Fibroblast of mammary gland (primary cell): ENCODE data around the gene ZG16.
A peak's percentile ranks its signal among the peaks of the same experiment; 100 is the strongest.

Source experiments
- DNase-seq: peaks from one replicate; pipeline ENCODE4 v3.0.0-alpha.2; 2010; ENCODE audit warnings: low read depth
- H3K4me3 ChIP-seq: 2 replicates; pipeline ENCODE4 v1.5.1; 2011; ENCODE audit warnings: low read depth, mild to moderate bottlenecking, low read length, moderate library complexity; ENCODE audit not compliant: control insufficient read depth
- TF ChIP-seq, protein P1 (sequence below): conservative IDR thresholded peaks from 2 replicates; pipeline ENCODE4 v1.5.1; 2011; ENCODE audit warnings: low read depth, low read length, inconsistent platforms; ENCODE audit not compliant: control insufficient read depth, insufficient read depth

Gene ZG16

GRCh38 chr16:29807426-29808218, 29.6 kb downstream of the ZG16 start:
- peak; percentile 91 for DNase-seq
- TF ChIP-seq, protein P1, sequence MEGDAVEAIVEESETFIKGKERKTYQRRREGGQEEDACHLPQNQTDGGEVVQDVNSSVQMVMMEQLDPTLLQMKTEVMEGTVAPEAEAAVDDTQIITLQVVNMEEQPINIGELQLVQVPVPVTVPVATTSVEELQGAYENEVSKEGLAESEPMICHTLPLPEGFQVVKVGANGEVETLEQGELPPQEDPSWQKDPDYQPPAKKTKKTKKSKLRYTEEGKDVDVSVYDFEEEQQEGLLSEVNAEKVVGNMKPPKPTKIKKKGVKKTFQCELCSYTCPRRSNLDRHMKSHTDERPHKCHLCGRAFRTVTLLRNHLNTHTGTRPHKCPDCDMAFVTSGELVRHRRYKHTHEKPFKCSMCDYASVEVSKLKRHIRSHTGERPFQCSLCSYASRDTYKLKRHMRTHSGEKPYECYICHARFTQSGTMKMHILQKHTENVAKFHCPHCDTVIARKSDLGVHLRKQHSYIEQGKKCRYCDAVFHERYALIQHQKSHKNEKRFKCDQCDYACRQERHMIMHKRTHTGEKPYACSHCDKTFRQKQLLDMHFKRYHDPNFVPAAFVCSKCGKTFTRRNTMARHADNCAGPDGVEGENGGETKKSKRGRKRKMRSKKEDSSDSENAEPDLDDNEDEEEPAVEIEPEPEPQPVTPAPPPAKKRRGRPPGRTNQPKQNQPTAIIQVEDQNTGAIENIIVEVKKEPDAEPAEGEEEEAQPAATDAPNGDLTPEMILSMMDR = peak; percentile 39
- peak overlapping the region; percentile 74 for H3K4me3 ChIP-seq

DNA sequence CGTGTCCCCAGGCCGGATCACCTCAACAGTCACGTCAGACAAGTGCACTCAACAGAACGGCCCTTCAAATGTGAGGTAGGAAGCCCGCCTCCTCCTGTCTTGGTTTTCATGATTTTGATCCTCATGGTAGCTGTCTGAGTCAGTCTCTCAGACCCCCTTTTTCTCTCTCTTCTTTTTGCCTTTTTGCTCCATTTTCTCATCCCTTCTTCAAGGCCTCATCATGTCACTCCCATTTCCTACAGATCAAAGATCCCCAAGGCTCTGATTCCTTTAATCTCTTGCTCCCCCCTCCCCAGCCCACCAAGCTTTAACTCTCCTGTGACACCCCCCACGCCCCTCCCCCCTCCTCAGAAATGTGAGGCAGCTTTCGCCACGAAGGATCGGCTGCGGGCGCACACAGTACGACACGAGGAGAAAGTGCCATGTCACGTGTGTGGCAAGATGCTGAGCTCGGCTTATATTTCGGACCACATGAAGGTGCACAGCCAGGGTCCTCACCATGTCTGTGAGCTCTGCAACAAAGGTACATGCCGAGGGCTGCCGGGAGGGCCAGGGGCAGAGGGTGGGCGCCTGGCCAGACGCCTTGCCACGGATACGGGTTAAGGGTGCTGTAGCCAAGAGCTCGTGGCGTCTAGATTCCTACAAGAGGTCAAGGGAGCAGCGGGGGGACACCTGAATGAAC, 30.3 kb downstream of the ZG16 start:
- no peak for DNase-seq
- TF ChIP-seq, protein P1 = no peak
- peak overlapping the region; percentile 74 for H3K4me3 ChIP-seq

GRCh38 chr16:29809031-29809747, 31.1 kb downstream of the ZG16 start:
- no peak for DNase-seq
- TF ChIP-seq, protein P1 = no peak
- H3K4me3 ChIP-seq = peak overlapping the region; percentile 74

DNA sequence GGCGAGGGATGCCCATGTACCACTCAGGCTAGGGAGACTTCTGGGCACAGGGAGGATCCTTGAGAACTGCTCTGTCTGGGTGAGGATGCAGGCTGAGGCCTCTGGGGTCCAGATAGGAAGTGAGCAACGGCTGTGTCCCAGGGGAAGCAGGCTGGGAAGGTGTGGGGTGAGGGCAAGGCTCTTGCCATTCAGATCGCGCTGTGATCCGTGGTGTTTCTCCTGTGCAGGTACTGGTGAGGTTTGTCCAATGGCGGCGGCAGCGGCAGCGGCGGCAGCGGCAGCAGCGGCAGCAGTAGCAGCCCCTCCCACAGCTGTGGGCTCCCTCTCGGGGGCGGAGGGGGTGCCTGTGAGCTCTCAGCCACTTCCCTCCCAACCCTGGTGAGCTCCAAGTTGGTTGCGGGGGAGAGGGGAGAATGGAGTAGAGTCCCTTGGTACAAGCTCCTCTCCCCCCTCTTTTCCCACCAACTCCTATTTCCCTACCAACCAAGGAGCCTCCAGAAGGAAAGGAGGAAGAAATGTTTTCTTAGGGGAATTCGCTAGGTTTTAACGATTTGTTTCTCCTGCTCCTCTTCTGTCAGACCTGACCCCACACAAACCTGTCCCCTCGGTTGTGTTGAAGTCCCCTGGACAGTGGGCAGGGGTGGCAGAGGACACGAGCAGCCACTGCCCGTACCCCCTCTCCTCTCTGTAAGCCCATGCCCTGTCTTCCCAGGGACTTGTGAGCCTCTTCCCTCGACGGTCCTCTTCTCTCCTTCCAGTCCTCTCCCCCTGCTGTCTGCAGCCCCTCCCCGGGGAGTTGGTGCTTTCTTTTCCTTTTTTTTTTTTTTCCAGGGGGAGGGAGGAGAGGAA, 32.0 kb downstream of the ZG16 start:
- TF ChIP-seq, protein P1 = no peak
- peak; percentile 39 for DNase-seq
- H3K4me3 ChIP-seq = peak overlapping the region; percentile 6

DNA sequence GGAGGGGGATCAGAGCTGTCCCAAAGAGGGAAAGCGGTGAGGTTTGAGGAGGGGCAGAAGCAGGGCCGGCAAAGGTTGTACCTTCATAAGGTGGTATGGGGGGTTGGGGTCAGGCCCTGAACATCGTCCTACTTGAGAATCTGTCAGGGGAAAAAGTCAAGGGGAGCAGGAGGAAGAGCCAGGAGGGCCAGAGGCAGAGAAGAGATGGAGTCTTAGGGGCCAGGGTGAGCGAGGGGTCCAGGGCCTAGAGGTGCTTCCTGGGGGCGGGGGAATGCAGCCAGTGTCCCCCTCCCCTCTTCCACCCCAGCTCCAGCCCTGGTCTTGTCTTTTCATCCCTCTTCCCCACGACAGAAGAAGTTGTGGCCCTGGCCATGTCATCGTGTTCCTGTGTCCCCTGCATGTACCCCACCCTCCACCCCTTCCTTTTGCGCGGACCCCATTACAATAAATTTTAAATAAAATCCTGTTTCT, 32.7 kb downstream of the ZG16 start:
- no peak for DNase-seq
- H3K4me3 ChIP-seq = no peak overlapping the region
- TF ChIP-seq, protein P1 = no peak
